Nephron progenitor cell (in vitro differentiated cells): ENCODE data around the gene CHST8.

ENCODE experiments used
- DNase-seq: peaks from one replicate; pipeline ENCODE4 v3.0.0; 2021
- H3K27ac Mint-ChIP-seq: 2 replicates; pipeline ENCODE4 v1.8.0; 2021; ENCODE audit warnings: mild to moderate bottlenecking, moderate library complexity, mixed read lengths
- H3K27me3 Mint-ChIP-seq: 2 replicates; pipeline ENCODE4 v1.8.0; 2021; ENCODE audit warnings: mild to moderate bottlenecking, low read depth, mixed read lengths; ENCODE audit not compliant: poor library complexity
- H3K36me3 Mint-ChIP-seq: 2 replicates; pipeline ENCODE4 v1.8.0; 2021; ENCODE audit warnings: low read depth, mixed read lengths
- H3K4me1 Mint-ChIP-seq: 2 replicates; pipeline ENCODE4 v1.8.0; 2021; ENCODE audit warnings: mixed read lengths
- H3K4me3 Mint-ChIP-seq: 2 replicates; pipeline ENCODE4 v1.8.0; 2021; ENCODE audit warnings: mild to moderate bottlenecking, moderate library complexity, mixed read lengths
- H3K9me3 Mint-ChIP-seq: 2 replicates; pipeline ENCODE4 v1.8.0; 2021; ENCODE audit warnings: mild to moderate bottlenecking, moderate library complexity, mixed read lengths
- TF ChIP-seq, protein P1 (sequence below): fragments of 200-600 bp; sonication (generic); IDR thresholded peaks from 2 replicates; pipeline ENCODE4 v1.5.0; 2021; ENCODE audit warnings: antibody characterized with exemption

Gene CHST8

DNA sequence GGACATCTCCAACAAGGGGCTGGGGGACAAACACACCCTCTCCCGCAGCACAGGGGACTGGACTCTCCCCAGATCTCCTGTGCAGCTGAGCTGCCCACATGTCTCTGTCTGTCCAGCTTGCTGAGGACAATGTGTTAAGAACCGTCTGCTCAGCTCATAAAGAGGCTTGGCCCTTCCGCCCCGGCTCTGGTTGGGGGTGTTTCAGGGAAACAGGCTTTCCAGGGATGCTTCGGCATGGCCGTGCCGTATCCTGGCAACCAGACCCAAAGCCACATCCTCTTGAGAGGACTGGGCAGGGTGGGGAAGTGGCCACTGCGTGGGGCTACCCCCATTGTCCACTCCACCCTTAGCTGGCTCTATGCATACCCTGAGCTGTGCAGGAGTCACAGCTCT, 41.1 kb upstream of the CHST8 start:
- H3K27me3 Mint-ChIP-seq = peaks cover 8% of the 10 kb centered on the region
- H3K4me3 Mint-ChIP-seq = no peak overlapping the region
- TF ChIP-seq, protein P1, sequence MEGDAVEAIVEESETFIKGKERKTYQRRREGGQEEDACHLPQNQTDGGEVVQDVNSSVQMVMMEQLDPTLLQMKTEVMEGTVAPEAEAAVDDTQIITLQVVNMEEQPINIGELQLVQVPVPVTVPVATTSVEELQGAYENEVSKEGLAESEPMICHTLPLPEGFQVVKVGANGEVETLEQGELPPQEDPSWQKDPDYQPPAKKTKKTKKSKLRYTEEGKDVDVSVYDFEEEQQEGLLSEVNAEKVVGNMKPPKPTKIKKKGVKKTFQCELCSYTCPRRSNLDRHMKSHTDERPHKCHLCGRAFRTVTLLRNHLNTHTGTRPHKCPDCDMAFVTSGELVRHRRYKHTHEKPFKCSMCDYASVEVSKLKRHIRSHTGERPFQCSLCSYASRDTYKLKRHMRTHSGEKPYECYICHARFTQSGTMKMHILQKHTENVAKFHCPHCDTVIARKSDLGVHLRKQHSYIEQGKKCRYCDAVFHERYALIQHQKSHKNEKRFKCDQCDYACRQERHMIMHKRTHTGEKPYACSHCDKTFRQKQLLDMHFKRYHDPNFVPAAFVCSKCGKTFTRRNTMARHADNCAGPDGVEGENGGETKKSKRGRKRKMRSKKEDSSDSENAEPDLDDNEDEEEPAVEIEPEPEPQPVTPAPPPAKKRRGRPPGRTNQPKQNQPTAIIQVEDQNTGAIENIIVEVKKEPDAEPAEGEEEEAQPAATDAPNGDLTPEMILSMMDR = no peak
- H3K9me3 Mint-ChIP-seq = peaks cover 8% of the 10 kb centered on the region
- DNase-seq = no peak
- H3K4me1 Mint-ChIP-seq = peaks cover 22% of the 10 kb centered on the region
- no peaks in the 10 kb centered on the region for H3K36me3 Mint-ChIP-seq
- no peak overlapping the region for H3K27ac Mint-ChIP-seq

DNA sequence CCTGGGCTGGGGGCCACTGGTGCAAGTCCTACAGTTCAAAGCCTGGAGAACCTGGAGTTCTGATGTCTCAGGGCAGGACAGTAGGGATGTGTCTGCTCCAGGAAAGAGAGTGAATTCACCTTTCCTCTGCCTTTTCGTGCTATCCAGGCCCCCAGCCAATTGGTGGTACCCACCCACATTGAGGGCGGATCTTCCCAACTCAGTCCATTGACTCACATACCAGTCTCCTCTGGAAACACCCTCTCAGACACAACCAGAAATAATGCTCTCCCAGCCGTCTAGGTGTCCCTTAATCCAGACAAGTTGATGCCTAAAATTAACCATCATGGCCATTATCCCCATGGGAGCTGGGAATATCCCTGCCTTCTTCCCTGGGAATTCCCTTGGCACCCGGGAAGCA, 38.8 kb upstream of the CHST8 start:
- H3K27ac Mint-ChIP-seq = no peak overlapping the region
- H3K9me3 Mint-ChIP-seq = peaks cover 14% of the 10 kb centered on the region
- DNase-seq = no peak
- peaks cover 5% of the 10 kb centered on the region for H3K27me3 Mint-ChIP-seq
- H3K36me3 Mint-ChIP-seq = no peaks in the 10 kb centered on the region
- TF ChIP-seq, protein P1 = no peak
- H3K4me3 Mint-ChIP-seq = no peak overlapping the region
- peaks cover 9% of the 10 kb centered on the region for H3K4me1 Mint-ChIP-seq

DNA sequence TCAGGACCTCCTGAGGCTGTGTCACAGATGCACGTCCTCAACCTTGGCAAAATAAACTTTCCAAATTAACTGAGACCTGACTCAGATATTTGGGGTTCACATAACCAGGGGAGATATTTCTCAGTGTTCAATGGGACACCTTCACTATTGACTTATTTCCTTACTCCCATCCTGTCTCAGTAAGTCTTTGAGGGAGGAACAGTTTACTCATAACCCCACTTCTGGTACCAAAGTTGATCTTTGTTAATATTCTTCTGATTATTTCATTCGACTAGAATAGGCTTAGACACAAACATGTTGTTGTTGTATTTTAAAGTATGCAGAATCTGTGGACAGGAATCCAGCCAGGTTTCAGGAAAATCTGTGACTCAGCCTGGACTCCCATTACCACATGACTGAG, 34.6 kb upstream of the CHST8 start:
- DNase-seq = no peak
- Mint-ChIP-seq H3K27ac (no peak overlapping the region), H3K9me3 (peaks cover 39% of the 10 kb centered on the region), H3K27me3 (peaks cover 6% of the 10 kb centered on the region), H3K36me3 (no peaks in the 10 kb centered on the region), H3K4me3 (no peak overlapping the region), H3K4me1 (no peaks in the 10 kb centered on the region)
- TF ChIP-seq, protein P1 = no peak

DNA sequence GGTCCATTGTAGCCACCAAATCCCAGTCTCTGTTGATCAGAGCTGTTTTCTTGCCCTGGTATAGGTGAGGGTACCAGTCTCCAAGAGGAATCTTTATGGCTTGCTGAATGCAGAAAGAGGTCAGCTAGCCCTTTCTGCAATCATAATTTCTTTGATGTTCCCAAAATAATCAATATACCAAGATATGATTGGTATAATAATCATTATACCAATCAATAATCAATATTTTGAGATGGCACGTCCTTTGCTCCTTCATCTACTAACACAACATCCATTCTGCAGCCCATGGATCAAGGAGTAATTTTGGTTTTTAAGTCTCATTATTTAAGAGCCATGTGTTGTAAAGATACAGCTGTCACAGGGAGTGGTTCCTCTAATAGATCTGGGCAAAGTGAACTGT, 31.5 kb upstream of the CHST8 start:
- DNase-seq = no peak
- Mint-ChIP-seq H3K4me3 (no peak overlapping the region), H3K9me3 (peaks cover 49% of the 10 kb centered on the region), H3K27me3 (peaks cover 9% of the 10 kb centered on the region), H3K27ac (no peak overlapping the region), H3K4me1 (no peaks in the 10 kb centered on the region), H3K36me3 (no peaks in the 10 kb centered on the region)
- TF ChIP-seq, protein P1 = no peak

DNA sequence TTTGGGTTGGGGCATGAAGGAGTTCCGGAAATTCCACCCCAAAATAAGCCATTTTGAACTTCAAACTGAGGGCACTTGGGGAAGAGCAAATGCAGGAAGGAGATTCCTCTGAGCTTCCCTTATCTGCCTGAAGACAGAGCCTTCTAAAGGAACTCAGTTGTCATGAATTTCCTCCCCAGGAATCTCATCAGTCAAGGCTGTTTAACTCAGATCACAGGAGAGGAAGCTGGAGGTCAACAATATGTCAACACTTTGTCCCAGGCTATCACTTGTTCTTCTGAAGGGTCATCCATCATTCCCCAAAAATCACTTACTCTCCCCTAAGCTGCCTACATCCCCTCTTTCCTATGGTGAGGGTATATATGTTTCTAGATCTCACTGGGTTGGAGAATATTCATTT, 26.0 kb upstream of the CHST8 start:
- peaks cover 29% of the 10 kb centered on the region for H3K9me3 Mint-ChIP-seq
- peaks cover 11% of the 10 kb centered on the region for H3K27me3 Mint-ChIP-seq
- DNase-seq = no peak
- H3K27ac Mint-ChIP-seq = no peak overlapping the region
- H3K4me1 Mint-ChIP-seq = peaks cover 11% of the 10 kb centered on the region
- H3K4me3 Mint-ChIP-seq = no peak overlapping the region
- TF ChIP-seq, protein P1 = no peak
- H3K36me3 Mint-ChIP-seq = no peaks in the 10 kb centered on the region

DNA sequence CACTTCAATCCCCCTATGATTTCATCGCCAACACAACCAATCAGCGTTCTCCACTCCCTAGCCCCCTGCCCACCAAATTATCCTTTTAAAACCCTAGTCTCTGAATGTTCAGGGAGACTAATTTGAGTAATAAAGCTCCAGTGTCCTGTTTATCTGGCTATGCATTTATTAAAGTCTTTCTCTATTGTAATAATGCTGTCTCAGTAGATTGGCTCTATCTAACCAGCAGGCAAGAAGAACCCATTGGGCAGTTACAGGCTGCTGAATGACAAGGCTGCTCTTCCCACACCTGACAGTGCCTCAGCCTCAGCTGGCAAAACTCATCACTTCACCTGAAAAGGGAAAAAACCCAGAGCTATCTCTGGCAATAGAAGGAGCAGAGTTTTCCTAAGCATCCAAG, 20.2 kb upstream of the CHST8 start:
- H3K36me3 Mint-ChIP-seq = no peaks in the 10 kb centered on the region
- peaks cover 40% of the 10 kb centered on the region for H3K9me3 Mint-ChIP-seq
- H3K27me3 Mint-ChIP-seq = peaks cover 12% of the 10 kb centered on the region
- no peak for DNase-seq
- H3K4me3 Mint-ChIP-seq = no peak overlapping the region
- no peak overlapping the region for H3K27ac Mint-ChIP-seq
- no peaks in the 10 kb centered on the region for H3K4me1 Mint-ChIP-seq
- TF ChIP-seq, protein P1 = no peak
